GM15510 (cell line): ENCODE results near the gene CBX6.

Source experiments
- POLR2A ChIP-seq: IDR thresholded peaks from 3 replicates; pipeline ENCODE4 v1.6.1; 2011; ENCODE audit warnings: borderline replicate concordance; ENCODE audit not compliant: insufficient read length; ENCODE audit errors: extremely low read depth

Gene CBX6

DNA sequence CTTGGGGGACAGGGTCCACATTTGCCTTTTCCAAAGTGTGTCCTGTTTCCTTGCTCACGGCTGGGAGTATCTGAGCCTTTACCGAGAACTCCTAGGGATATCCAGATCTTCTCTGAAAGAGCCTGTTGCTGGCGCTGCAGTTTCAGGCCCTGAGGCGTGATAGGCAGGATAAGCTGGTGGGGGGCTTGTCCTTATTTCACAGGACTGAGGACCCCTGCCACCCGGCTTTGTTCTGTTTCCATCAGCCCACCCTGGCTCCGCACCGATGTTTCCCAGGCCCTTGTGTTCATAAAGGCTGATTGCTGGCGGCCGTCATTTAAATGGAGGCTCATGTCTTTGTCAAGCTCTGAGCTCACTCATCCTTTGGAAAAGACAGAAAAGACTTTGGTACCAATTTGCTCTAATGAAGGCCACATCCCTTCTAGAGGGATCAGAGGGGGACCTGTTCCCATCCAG is 18.8 kb downstream of the CBX6 start:
- no peak for TF ChIP-seq POLR2A

DNA sequence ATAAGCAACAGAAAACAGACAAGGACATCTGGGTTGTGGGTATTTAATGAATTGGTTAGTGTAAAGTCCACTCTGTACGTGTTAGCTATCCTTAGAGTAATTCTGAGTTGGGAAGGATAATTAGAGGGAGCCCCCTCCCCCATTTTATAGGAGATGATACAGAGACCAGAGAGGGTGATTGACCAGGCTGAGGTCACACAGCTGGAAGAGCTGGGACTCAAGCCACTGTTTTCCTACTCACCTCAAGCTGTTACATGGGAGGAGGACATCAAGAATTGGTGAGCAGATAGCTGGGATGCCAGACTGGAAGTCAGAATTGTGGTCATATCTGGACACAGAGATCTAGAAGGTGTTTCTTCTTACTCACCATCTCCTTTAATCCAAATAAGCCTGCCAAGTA is 19.5 kb downstream of the CBX6 start:
- TF ChIP-seq POLR2A, result no peak

DNA sequence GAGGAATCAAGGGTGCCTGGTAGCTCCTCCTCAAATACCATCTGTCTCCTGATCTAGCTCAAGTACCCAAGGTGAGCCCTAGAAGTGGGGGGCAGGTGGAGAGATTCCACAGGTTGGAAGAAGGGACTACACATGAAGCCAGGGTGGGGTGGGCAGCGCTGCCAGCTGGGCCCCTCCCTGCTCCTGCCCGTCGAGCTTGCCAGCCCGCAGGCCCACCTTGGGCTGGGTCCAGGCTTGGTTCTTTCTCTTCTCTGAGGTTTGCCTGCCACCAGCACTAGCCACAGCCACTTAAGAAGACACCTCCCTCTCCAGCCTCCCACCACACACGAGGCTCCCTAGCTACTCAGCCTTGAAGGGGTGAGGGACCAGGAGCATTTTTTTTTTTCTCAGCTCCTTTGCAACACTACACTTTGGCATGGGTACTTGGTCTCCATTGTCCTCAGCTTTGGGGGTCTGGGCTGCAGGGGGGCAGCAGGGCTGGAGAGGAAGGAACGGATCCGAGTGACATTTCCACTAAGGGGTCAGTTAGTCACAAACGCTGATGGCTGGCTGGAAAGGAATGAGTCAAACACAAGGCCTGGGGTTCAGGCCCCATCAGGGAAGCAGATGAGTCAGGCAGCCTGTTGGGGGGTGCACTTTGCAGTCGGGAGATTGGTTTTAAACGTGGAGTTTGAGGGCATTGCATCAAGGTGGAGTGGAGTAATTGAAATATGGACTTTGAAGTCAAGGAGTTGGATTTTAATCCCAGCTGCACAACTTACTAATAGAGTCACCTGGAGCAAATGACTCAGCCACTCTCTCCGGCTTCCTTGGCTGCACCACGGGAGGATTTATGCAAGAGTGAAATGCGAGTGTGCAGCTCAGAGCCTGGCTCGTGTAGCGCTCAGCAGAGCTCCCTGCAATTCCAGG is 20.8 kb downstream of the CBX6 start:
- TF ChIP-seq POLR2A, result no peak

DNA sequence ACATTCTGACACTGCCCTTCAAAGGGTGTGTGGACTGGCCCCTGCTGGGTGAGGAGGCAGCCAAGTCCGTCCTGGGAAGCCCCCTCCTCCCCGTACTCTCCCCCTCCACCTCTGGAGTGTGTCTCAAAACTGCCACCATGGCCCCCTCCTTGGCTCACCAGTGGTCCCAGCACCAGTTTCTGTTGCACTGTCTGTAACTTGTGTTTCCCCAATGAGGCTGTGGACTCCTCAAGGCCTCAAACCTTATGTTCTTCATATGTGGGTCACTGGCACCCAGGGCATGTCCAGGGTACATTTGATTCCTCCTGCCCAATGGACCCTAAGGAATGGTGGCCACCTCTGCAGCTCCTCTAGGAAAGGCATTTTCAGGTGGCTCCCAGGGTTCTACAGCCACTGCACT is 21.6 kb downstream of the CBX6 start:
- no peak for TF ChIP-seq POLR2A

DNA sequence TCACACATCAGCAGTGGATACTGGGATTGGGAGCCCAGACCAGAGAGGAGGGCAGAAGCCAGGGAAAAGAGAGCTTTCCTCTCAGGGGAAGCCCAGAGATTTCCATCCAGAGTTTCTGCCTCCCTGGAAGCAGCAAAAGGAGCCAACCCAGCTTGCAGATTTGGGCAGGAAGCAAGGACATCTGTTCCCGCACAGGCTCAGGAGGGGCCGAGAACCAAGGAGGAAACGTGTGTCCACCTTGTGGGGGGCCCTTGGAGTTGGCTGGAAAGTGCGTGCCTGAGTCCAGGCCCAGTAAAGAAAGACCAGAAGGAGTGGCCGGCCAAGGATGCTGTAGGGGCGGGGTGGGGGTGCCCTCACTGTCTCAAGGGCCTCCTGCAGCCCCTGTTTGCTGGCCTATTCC is 22.2 kb downstream of the CBX6 start:
- TF ChIP-seq POLR2A, result no peak

DNA sequence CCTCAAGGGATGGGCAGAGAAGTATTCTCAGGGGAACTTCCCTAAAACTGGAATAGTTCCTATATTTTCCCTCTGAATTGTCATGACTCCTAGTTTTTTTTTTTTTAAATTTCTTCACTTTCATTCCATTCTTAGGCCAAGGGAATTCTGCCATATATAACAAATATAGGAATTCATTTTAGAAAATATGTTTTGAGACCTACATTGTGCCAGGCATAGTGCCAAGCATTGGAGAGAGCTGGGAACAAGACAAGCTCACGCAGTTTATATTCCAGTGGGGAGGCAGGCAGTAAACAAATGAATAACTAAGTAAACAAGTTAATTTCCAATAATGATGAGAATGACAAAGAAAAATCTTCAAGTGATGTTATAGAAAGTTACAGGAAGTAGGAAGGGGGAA is 25.6 kb downstream of the CBX6 start:
- no peak for TF ChIP-seq POLR2A

DNA sequence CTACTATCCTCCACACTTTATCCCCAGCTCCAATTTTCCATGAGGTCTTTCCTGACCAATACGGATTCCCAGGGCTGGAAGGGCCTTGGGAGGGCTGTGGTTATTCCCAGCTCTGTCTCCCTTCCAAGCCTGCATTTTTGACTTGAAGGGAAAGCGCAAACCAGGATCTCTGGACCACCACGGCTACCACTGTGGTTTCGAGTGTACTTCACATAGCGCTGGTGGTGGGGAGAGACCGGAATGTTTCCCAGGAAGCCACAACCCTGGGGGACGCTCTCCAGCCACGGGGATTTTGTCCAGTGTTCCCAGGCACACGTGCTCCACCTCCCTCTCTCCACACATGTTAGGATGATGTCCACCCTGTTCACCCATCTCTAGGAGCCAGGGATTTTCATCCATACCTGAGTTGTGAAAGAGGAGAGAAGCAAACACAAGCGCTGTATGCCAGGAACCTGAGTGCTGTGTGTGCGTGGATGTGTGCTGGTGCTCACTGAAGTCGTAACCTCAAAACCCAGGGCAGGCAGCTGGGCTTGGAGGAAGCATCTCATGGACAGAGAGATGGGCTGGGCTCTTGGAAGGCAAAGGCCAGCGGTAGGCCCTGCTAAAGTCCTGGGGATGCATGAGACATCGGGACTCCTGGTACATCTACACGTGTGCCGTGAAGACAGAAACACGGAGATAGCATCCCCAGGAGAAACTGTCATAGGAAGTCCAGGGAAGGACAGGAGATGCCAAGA is 26.8 kb downstream of the CBX6 start:
- TF ChIP-seq POLR2A, result no peak

DNA sequence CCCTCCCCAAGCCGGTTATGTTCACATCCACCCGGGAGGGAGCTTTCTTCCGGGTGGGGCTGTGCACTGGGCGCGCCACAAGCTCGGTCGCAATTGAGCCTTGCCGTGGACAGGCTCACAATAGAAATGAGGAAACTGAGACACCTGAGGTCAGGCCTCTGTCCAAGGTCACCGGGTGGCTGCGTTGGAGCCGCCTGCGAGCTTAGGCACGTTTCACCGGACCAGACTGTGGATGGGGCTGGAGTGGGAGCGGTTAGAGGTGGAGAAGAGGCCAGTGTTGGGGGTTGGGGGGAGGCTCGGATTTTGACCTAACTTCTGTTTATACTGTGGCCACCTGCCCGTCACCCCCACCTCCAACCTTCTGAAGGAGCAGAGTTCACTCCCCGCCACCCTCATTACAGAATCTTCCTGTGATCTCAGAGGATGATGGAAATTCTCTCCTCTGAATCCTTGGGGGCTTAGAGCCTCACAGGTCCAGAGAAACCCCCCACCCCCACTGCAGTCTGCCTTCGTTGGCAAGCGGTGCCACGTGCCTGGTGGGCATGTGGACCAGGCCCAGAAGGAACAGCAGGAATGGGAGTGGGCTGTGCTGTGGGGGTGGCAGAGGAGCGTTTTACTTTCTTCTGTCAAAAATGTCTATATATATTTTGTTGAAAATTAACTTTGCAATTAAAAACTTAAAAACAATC is 27.6 kb downstream of the CBX6 start:
- no peak for TF ChIP-seq POLR2A

DNA sequence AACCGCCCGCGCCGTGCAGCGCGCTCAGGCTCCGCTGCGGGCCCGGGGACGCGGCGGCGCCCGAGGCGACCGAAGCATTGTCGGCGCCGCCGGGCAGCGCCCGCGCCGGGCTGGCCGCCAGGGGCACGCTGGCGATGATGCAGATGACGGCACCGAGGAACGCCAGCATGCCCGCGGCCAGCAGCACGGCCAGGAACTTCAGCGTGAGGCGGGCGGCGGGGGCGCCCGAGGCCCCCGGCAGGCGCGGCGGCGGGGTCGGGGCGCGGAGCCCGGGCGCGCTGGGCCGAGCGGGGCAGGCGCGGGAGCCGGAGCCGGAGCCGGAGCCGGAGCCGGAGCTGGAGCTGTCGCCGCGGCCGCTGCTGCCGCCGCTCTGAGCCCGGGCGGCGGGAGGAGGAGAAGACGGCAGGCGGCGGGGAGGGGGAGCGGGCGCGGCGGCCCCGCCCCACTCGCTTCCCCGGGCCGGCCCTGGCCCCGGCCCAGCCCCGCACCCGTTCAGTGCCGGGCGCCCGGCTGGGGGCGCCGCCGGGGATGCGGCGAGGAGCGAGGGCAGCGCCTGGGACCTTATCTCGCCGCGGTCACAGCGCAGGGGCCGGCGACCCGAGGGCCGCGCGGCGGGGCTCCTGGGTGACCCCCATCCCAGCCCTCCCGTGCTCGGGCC is 28.2 kb downstream of the CBX6 start, which contains the start of gene NPTXR:
Gene NPTXR, minus strand, starts transcription at position 372 of the 658 bp plus-strand sequence.
- TF ChIP-seq POLR2A, result no peak

DNA sequence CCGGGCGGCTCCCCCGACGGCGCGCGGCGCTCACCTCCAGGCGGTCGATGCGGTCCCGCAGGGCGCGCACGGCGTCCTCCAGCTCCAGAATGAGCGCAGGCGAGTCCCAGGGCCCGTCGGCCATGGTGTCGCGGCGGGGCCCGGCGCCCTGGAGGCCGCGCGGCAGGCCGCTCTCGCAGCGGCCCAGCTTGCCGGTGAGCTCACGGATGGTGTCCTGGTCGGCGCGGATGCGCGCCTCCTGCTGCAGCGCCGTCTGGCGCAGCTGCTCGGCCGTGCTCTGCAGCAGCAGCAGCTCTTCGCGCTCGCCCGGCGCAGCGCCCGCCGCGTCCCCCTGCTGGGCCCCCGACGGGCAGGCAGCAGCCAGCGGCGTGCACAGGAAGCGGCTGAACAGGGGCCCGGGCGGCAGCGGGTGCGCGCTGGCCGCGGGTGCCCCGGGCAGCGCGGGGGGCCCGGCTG is 28.8 kb downstream of the CBX6 start:
- no peak for TF ChIP-seq POLR2A

DNA sequence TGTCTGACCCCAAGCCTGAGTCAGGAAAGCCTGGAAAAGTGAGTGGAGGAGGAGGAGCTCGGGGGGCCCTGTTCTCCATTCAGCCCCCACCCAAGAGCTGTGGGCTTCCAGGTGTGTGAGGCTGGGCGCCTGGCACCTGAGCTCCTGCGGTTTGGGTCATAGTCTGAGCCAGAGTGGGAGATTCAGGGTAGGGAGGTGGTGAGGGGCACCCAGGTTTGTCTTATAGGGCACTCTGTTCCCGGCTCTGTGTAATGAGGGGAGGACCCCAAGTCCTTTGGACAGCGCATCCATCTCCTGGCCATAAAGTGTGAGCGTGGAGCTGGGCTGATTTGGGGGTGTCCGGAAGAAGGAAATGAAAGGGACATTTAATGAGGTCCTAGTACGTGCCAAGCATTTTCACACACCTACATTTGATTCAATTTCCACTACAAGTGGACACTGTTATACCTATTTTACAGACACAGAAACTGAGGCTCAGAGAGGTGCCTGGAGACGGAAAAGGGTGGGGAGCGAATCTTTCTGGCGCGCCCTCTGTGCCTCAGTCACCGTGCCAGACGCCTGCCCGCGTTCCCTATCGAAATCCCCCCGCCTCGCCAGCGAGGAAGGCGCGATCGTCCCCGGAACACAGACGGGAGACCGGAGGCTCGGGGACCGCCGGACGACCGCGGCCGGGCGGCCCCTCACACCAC is 29.4 kb downstream of the CBX6 start:
- no peak for TF ChIP-seq POLR2A

DNA sequence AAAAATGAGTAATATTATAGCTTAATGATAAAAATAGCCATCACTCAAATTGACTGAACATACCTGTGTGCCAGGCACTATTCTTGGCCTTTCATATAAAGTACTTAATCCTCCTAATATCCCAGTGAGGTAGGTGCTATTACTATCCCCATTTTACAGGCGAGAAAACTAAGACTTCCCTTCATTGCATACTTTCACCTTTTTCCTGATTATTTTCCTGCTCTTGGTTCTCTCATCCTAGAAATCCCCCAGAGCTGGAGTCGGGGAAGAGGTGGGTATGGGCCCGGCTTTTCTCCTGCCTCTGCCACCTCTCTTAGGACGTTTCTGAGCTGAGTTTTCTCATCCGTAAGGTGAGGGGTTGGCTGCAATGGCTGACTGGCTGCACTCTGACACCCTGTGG is 30.4 kb downstream of the CBX6 start:
- TF ChIP-seq POLR2A, result no peak

DNA sequence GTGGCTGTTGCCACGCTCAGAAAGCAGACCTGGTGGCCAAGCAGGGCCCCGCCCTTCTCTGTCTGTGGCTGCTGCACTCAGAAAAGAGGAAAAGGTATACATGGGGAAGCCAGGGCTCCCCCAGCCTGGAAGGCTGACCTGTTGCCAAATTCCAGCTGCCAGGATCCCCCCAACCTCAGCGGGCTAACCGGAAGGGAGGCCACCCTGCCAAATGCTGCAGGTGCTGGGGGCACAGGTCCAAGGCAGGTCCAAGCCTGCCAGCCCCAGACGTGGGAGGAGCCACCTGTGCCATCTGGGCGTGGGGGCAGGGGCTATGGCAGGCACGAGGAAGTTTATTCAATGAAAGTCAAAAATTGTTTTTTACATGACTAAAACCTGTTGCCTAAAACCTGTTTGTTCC is 30.8 kb downstream of the CBX6 start:
- no peak for TF ChIP-seq POLR2A

DNA sequence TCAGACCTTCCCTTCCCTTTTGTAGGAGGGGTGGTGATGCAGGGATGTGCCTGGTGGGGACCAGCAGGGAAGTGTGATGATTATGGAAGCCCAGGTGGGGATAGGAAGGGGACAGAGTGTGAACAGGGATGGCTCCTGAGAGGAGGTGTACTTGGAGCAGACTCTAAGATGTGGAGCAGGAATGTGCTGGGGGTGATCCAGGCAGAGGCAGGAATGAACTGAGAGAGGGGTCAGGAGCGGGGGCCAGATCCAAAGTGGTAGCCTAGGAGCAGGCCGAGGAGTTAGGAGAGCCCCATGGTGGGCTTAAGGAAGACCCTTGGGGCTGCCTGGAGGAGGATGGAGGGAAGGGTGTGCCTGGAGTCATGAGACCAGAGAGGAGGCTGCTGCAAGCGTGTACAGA is 31.9 kb downstream of the CBX6 start:
- TF ChIP-seq POLR2A, result no peak
